SK-N-MC (cell line): ENCODE results near the gene PCIF1.

Experiments
- EZH2 ChIP-seq: fragments of 200-600 bp; sonication (generic); IDR thresholded peaks from one replicate; pipeline ENCODE4 v1.6.1; 2017; ENCODE audit warnings: antibody characterized with exemption
- FOXP2 ChIP-seq: optimal IDR thresholded peaks from 2 replicates; pipeline ENCODE3; 2011; ENCODE audit warnings: mild to moderate bottlenecking, moderate library complexity; ENCODE audit not compliant: insufficient read depth; ENCODE audit errors: extremely low read length, control extremely low read depth
- POLR2AphosphoS5 ChIP-seq: IDR thresholded peaks from 2 replicates; pipeline ENCODE4 v1.6.1; 2012; ENCODE audit warnings: mild to moderate bottlenecking, low read depth, low read length, borderline replicate concordance

DNA sequence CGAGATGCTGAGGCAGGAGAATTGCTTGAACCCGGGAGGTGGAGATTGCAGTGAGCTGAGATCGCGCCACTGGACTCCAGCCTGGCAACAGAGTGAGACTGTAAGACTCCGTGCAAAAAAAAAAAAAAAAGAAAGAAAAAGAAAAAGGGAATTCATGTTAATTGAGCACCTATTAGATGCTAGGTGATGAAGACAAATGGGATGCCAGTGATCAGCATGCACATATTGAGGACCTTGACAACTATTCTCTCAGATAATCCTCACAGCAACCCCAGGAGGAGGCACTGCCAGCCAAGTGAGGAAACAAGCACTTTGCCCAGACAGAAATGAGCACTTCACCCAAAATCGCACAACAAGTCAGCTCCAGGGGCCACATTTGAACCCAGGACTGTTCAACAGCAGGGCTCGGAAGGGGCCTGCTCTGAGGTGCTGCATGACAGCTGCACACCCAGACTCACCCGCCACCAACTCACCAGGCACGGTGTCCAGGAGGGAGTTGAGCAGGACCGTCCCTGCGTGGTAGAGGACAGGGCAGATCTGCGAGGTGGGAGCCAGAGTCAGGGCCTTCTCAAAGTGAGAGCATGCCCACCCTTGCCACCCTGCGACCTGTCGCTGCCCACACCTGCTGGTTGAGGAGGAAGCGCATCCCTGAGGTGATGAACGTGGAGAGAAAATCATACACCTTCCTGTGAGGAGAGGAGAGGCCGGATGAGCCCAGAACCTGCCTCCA lies 27.1 kb upstream of the PCIF1 start:
- TF ChIP-seq EZH2 (no peak), FOXP2 (no peak), POLR2AphosphoS5 (no peak)
